Vagina (tissue), 2 donors: Measurements from ENCODE around the gene CFDP1.

ENCODE experiments used
- POLR2A ChIP-seq, 2 donors: fragments of 450-650 bp; IDR thresholded peaks; one replicate each; pipeline ENCODE4 v1.6.1; 2017; ENCODE audit warnings: antibody characterized with exemption in 2 of 2, mild to moderate bottlenecking in 2 of 2, moderate library complexity in 2 of 2
- POLR2AphosphoS5 ChIP-seq, 2 donors: sonication (generic); formaldehyde crosslinking; IDR thresholded peaks; one replicate each; pipeline ENCODE4 v1.9.0; 2017; ENCODE audit warnings: antibody characterized with exemption in 2 of 2, mild to moderate bottlenecking in 2 of 2, low read depth in 1 of 2; ENCODE audit not compliant: insufficient read depth in 1 of 2

DNA sequence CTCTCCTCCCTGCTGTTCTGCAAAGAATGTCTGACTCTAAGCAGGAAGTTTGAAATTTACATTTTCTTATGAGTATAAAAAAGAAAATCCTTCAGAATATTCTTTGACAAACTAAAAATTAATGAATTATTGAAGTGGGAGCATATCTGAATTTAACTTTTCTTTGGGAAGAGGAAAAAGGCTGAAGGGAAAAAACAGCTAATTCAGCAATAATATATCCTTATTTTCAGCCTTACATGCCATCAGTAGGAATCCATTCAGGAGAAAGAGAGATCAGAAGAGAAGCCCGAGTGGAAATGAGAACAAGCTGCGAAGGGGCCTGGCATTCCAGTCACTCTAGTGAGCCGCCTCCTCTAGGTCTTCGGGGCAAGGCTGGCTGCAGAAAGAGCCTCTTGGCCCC is 140.1 kb downstream of the CFDP1 start:
- no peak for TF ChIP-seq POLR2AphosphoS5 (IDR thresholded peaks at IDR 0.05; ENCODE audit: insufficient read depth in 1 of 2, low read depth in 1 of 2)
- TF ChIP-seq POLR2A (IDR thresholded peaks at IDR 0.05), result no peak
